ENCODE results near the gene UBTD2. TPM values are rescaled to one million over a fixed set of nuclear protein-coding genes. Genes with fewer than 3 reads are reported as not detected.

Gene UBTD2
- total RNA-seq, 1 donor from 2014 or later = 6.8 TPM

- Histone ChIP-seq H3K4me1 (peaks cover 6 to 23% of the 10 kb centered on the region in 2 donors), H3K4me3 (no peak overlapping the region), H3K27me3 (no peaks in the 10 kb centered on the region), H3K27ac (no peak overlapping the region), H3K9me3 (no peaks in the 10 kb centered on the region), H3K36me3 (no peaks in the 10 kb centered on the region)
- intact Hi-C loops (cut with DNase I) = loop anchor here (5.0 to 10.0 kb wide), 9 partner anchors 41 to 1334 kb away; partner anchors contain the start of genes BNIP1, BOD1, CREBRF and NPM1
- no peak for DNase-seq (ENCODE audit: low spot score in 2 of 2)
- no peak for TF ChIP-seq CTCF (IDR thresholded peaks at IDR 0.05)
These were observed 2.6 kb downstream of the UBTD2 start for GRCh38 chr5:172280929-172281328.

- no peaks in the 10 kb centered on the region for H3K27me3 ChIP-seq
- H3K4me3 ChIP-seq = no peak overlapping the region
- intact Hi-C loops (cut with DNase I) = loop anchor here (5.0 to 10.0 kb wide), 9 partner anchors 42 to 1334 kb away; partner anchors contain the start of genes BNIP1, BOD1, CREBRF and NPM1
- no peaks in the 10 kb centered on the region for H3K9me3 ChIP-seq
- no peak for DNase-seq (ENCODE audit: low spot score in 2 of 2)
- H3K36me3 ChIP-seq = no peaks in the 10 kb centered on the region
- no peak for TF ChIP-seq CTCF (IDR thresholded peaks at IDR 0.05)
- H3K4me1 ChIP-seq = peaks cover 6 to 23% of the 10 kb centered on the region in 2 donors
- H3K27ac ChIP-seq = no peak overlapping the region
These were observed 3.2 kb downstream of the UBTD2 start for GRCh38 chr5:172280317-172280716.

- H3K4me3 ChIP-seq = no peak overlapping the region
- no peak overlapping the region for H3K27ac ChIP-seq
- no peaks in the 10 kb centered on the region for H3K27me3 ChIP-seq
- peaks cover 6 to 20% of the 10 kb centered on the region in 2 donors for H3K4me1 ChIP-seq
- no peak for DNase-seq (ENCODE audit: low spot score in 2 of 2)
- no peak for TF ChIP-seq CTCF (IDR thresholded peaks at IDR 0.05)
- intact Hi-C loops (cut with DNase I) = no loop called here
- H3K9me3 ChIP-seq = no peaks in the 10 kb centered on the region
- H3K36me3 ChIP-seq = no peaks in the 10 kb centered on the region
These were observed 5.2 kb downstream of the UBTD2 start for GRCh38 chr5:172278356-172278755.

GRCh38 chr5:172276214-172276613 lies 7.3 kb downstream of the UBTD2 start:
- TF ChIP-seq CTCF (IDR thresholded peaks at IDR 0.05) = no peak
- Histone ChIP-seq H3K4me1 (peaks cover 0 to 6% of the 10 kb centered on the region in 2 donors), H3K4me3 (no peak overlapping the region), H3K27ac (no peak overlapping the region), H3K27me3 (no peaks in the 10 kb centered on the region), H3K9me3 (no peaks in the 10 kb centered on the region), H3K36me3 (no peaks in the 10 kb centered on the region)
- intact Hi-C loops (cut with DNase I) = no loop called here
- DNase-seq (ENCODE audit: low spot score in 2 of 2) = no peak

- Histone ChIP-seq H3K4me3 (no peak overlapping the region), H3K36me3 (no peaks in the 10 kb centered on the region), H3K27ac (no peak overlapping the region), H3K4me1 (no peaks in the 10 kb centered on the region), H3K9me3 (no peaks in the 10 kb centered on the region), H3K27me3 (no peaks in the 10 kb centered on the region)
- no peak for TF ChIP-seq CTCF (IDR thresholded peaks at IDR 0.05)
- no peak for DNase-seq (ENCODE audit: low spot score in 2 of 2)
- intact Hi-C loops (cut with DNase I) = no loop called here
These were observed 8.4 kb downstream of the UBTD2 start for GRCh38 chr5:172274951-172275753.

All from ascending aorta (tissue), 2 donors.